ENCODE results near the gene DLGAP4. TPM values are rescaled to one million over a fixed set of nuclear protein-coding genes. Genes with fewer than 3 reads are reported as not detected.

Gene DLGAP4
- total and polyA plus RNA-seq, 10 of the 15 experiments (the other 5 are each of a cell fraction or from before 2014, with no cell fraction given), result 0.42 to 43.3 (median 19.0) TPM

DNA sequence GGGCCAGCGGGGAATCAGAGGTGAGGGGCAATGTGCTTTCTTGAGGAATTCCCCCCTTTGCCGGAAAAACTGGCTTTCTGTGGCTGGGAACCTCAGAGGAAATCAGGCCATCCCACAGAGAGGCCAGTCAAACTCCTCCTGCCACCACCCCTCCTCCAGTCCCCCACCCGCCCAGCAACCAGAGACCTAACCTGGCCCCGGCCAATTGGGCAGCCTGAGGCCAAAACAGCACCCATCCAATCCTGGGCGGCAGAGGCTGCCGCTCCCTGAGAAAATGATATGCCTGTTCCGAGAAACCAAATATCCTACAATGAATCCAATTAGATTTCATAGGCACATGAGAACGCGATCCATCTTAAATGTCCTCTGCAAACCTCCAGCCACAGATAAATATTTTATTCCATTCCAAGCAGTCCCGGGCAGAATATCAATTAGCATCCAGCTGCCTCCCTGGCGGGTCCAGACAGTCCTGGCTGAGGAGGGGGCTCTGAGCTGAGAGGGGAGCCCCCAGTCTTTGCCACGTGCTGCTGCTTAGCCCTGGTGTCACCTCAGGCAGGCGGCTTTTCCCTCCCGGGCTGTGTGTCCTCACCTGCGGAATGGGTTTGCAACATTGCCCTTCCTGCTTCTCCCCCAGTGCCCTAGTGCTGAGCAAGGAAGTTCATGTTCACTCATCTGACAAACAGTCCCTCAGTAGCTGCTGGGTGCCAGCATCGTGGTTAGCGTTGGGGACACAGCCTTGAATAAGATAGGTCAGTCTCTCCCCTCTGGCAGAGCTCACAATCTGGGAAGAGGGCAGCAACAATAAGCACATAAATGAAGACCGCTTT lies 95.0 kb downstream of the DLGAP4 start:
- no peak overlapping the region for H3K27ac ChIP-seq (ENCODE audit: control insufficient read depth, insufficient read depth)
- TF ChIP-seq IKZF1 (conservative IDR thresholded peaks at IDR 0.05), result no peak
- TF ChIP-seq, protein P1, sequence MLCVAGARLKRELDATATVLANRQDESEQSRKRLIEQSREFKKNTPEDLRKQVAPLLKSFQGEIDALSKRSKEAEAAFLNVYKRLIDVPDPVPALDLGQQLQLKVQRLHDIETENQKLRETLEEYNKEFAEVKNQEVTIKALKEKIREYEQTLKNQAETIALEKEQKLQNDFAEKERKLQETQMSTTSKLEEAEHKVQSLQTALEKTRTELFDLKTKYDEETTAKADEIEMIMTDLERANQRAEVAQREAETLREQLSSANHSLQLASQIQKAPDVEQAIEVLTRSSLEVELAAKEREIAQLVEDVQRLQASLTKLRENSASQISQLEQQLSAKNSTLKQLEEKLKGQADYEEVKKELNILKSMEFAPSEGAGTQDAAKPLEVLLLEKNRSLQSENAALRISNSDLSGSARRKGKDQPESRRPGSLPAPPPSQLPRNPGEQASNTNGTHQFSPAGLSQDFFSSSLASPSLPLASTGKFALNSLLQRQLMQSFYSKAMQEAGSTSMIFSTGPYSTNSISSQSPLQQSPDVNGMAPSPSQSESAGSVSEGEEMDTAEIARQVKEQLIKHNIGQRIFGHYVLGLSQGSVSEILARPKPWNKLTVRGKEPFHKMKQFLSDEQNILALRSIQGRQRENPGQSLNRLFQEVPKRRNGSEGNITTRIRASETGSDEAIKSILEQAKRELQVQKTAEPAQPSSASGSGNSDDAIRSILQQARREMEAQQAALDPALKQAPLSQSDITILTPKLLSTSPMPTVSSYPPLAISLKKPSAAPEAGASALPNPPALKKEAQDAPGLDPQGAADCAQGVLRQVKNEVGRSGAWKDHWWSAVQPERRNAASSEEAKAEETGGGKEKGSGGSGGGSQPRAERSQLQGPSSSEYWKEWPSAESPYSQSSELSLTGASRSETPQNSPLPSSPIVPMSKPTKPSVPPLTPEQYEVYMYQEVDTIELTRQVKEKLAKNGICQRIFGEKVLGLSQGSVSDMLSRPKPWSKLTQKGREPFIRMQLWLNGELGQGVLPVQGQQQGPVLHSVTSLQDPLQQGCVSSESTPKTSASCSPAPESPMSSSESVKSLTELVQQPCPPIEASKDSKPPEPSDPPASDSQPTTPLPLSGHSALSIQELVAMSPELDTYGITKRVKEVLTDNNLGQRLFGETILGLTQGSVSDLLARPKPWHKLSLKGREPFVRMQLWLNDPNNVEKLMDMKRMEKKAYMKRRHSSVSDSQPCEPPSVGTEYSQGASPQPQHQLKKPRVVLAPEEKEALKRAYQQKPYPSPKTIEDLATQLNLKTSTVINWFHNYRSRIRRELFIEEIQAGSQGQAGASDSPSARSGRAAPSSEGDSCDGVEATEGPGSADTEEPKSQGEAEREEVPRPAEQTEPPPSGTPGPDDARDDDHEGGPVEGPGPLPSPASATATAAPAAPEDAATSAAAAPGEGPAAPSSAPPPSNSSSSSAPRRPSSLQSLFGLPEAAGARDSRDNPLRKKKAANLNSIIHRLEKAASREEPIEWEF (IDR thresholded peaks at IDR 0.05; ENCODE audit: insufficient replicate concordance, low read depth, low read length), result no peak
- TF ChIP-seq HDAC6 (IDR thresholded peaks at IDR 0.05; ENCODE audit: unreplicated experiment), result no peak
- TF ChIP-seq, protein P2, sequence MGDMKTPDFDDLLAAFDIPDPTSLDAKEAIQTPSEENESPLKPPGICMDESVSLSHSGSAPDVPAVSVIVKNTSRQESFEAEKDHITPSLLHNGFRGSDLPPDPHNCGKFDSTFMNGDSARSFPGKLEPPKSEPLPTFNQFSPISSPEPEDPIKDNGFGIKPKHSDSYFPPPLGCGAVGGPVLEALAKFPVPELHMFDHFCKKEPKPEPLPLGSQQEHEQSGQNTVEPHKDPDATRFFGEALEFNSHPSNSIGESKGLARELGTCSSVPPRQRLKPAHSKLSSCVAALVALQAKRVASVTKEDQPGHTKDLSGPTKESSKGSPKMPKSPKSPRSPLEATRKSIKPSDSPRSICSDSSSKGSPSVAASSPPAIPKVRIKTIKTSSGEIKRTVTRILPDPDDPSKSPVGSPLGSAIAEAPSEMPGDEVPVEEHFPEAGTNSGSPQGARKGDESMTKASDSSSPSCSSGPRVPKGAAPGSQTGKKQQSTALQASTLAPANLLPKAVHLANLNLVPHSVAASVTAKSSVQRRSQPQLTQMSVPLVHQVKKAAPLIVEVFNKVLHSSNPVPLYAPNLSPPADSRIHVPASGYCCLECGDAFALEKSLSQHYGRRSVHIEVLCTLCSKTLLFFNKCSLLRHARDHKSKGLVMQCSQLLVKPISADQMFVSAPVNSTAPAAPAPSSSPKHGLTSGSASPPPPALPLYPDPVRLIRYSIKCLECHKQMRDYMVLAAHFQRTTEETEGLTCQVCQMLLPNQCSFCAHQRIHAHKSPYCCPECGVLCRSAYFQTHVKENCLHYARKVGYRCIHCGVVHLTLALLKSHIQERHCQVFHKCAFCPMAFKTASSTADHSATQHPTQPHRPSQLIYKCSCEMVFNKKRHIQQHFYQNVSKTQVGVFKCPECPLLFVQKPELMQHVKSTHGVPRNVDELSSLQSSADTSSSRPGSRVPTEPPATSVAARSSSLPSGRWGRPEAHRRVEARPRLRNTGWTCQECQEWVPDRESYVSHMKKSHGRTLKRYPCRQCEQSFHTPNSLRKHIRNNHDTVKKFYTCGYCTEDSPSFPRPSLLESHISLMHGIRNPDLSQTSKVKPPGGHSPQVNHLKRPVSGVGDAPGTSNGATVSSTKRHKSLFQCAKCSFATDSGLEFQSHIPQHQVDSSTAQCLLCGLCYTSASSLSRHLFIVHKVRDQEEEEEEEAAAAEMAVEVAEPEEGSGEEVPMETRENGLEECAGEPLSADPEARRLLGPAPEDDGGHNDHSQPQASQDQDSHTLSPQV (IDR thresholded peaks at IDR 0.05), result no peak
- TF ChIP-seq, protein P3, sequence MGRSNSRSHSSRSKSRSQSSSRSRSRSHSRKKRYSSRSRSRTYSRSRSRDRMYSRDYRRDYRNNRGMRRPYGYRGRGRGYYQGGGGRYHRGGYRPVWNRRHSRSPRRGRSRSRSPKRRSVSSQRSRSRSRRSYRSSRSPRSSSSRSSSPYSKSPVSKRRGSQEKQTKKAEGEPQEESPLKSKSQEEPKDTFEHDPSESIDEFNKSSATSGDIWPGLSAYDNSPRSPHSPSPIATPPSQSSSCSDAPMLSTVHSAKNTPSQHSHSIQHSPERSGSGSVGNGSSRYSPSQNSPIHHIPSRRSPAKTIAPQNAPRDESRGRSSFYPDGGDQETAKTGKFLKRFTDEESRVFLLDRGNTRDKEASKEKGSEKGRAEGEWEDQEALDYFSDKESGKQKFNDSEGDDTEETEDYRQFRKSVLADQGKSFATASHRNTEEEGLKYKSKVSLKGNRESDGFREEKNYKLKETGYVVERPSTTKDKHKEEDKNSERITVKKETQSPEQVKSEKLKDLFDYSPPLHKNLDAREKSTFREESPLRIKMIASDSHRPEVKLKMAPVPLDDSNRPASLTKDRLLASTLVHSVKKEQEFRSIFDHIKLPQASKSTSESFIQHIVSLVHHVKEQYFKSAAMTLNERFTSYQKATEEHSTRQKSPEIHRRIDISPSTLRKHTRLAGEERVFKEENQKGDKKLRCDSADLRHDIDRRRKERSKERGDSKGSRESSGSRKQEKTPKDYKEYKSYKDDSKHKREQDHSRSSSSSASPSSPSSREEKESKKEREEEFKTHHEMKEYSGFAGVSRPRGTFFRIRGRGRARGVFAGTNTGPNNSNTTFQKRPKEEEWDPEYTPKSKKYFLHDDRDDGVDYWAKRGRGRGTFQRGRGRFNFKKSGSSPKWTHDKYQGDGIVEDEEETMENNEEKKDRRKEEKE (IDR thresholded peaks at IDR 0.05), result no peak
- TF ChIP-seq, protein P4, sequence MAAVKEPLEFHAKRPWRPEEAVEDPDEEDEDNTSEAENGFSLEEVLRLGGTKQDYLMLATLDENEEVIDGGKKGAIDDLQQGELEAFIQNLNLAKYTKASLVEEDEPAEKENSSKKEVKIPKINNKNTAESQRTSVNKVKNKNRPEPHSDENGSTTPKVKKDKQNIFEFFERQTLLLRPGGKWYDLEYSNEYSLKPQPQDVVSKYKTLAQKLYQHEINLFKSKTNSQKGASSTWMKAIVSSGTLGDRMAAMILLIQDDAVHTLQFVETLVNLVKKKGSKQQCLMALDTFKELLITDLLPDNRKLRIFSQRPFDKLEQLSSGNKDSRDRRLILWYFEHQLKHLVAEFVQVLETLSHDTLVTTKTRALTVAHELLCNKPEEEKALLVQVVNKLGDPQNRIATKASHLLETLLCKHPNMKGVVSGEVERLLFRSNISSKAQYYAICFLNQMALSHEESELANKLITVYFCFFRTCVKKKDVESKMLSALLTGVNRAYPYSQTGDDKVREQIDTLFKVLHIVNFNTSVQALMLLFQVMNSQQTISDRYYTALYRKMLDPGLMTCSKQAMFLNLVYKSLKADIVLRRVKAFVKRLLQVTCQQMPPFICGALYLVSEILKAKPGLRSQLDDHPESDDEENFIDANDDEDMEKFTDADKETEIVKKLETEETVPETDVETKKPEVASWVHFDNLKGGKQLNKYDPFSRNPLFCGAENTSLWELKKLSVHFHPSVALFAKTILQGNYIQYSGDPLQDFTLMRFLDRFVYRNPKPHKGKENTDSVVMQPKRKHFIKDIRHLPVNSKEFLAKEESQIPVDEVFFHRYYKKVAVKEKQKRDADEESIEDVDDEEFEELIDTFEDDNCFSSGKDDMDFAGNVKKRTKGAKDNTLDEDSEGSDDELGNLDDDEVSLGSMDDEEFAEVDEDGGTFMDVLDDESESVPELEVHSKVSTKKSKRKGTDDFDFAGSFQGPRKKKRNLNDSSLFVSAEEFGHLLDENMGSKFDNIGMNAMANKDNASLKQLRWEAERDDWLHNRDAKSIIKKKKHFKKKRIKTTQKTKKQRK (IDR thresholded peaks at IDR 0.05; ENCODE audit: low read depth, low read length), result no peak

More for the DNA sequence above, 95.0 kb downstream of the DLGAP4 start:
- DNase-seq (ENCODE audit: low read depth, low spot score) (no peak), FAIRE-seq (no peak), ATAC-seq (no peak)
- SMC1A ChIA-PET (ENCODE audit: uncharacterized antibody, unreplicated experiment), result no interaction called here
- POLR2A ChIA-PET, result no interaction called here
- Histone ChIP-seq H3K9ac (ENCODE audit: control insufficient read depth, insufficient read depth, low read length) (no peak overlapping the region), H4K20me1 (ENCODE audit: control insufficient read depth, insufficient read depth) (no peaks in the 10 kb centered on the region), H3K27me3 (replicated peaks in 1 of 2; ENCODE audit: control insufficient read depth in 2 of 2, insufficient read depth in 2 of 2, low read length in 1 of 2) (no peaks in the 10 kb centered on the region), H3K79me2 (ENCODE audit: control insufficient read depth, insufficient read depth, low read length) (no peaks in the 10 kb centered on the region), H3K9me3 (replicated peaks; ENCODE audit: control insufficient read depth, insufficient read depth, low read length) (no peaks in the 10 kb centered on the region), H2AFZ (ENCODE audit: control insufficient read depth, low read depth, low read length) (no peak overlapping the region), H3K4me1 (ENCODE audit: control insufficient read depth, insufficient read depth, low read length) (no peaks in the 10 kb centered on the region), H3K4me3 (no peak overlapping the region), H3K4me2 (ENCODE audit: control insufficient read depth, insufficient read depth) (no peak overlapping the region), H3K36me3 (ENCODE audit: control insufficient read depth in 2 of 2, insufficient read depth in 2 of 2, low read length in 1 of 2) (no peaks in the 10 kb centered on the region)
- in situ Hi-C loops (cut with MboI) (no loop called here), intact Hi-C loops (cut with micrococcal nuclease; ENCODE audit: unreplicated experiment) (no loop called here)
- 56% methylated on average over 18 of the region's 18 CpGs for WGBS (ENCODE audit: insufficient coverage, insufficient replicate concordance, low lambda C conversion rate, missing lambda C conversion rate)
- CTCF ChIA-PET, result no interaction called here
- BruUV-seq (replicated peaks), result no TSS peak
- RAD21 ChIA-PET (ENCODE audit: unreplicated experiment), result no interaction called here

Measured in GM12878 (cell line).